H9 (cell line): ENCODE data around the gene ZNF677. TPM values are rescaled to one million over a fixed set of nuclear protein-coding genes. Genes with fewer than 3 reads are reported as not detected.
A peak's percentile ranks its signal among the peaks of the same experiment; 100 is the strongest.
"Not testable (repeated sequence)": the region's sequence is repeated elsewhere in the genome, so short reads cannot be mapped to it uniquely, and the experiment has no call there.

Experiments
- DNase-seq: peaks from one replicate; pipeline ENCODE4 v3.0.0-alpha.2; 2017
- H2AFZ ChIP-seq: one replicate; pipeline ENCODE4 v1.6.1; 2013; ENCODE audit warnings: mild to moderate bottlenecking, low read length, control low read depth, moderate library complexity
- H2AK5ac ChIP-seq: 2 replicates; pipeline ENCODE4 v1.6.1; 2013; ENCODE audit warnings: low read length, control low read depth, mixed read lengths; ENCODE audit not compliant: insufficient read length
- H2BK120ac ChIP-seq: one replicate; pipeline ENCODE4 v1.6.1; 2013; ENCODE audit warnings: low read depth, mild to moderate bottlenecking, low read length, control low read depth, inconsistent platforms; ENCODE audit not compliant: poor library complexity, severe bottlenecking
- H2BK12ac ChIP-seq: 2 replicates; pipeline ENCODE4 v1.6.1; 2013; ENCODE audit warnings: low read length, control low read depth, mixed read lengths, low read depth; ENCODE audit not compliant: insufficient read length
- H2BK15ac ChIP-seq: 2 replicates; pipeline ENCODE4 v1.6.1; 2013; ENCODE audit warnings: low read depth, low read length, control low read depth
- H2BK20ac ChIP-seq: one replicate; pipeline ENCODE4 v1.6.1; 2013; ENCODE audit warnings: low read depth, mild to moderate bottlenecking, low read length, control low read depth, inconsistent platforms; ENCODE audit not compliant: poor library complexity, severe bottlenecking
- H2BK5ac ChIP-seq: 2 replicates; pipeline ENCODE4 v1.6.1; 2013; ENCODE audit warnings: low read length, control low read depth, mixed read lengths; ENCODE audit not compliant: insufficient read length
- H3K14ac ChIP-seq: 2 replicates; pipeline ENCODE4 v1.6.1; 2013; ENCODE audit warnings: low read length, control low read depth; ENCODE audit not compliant: insufficient read depth
- H3K18ac ChIP-seq: 2 replicates; pipeline ENCODE4 v1.6.1; 2013; ENCODE audit warnings: low read depth, mild to moderate bottlenecking, mixed read lengths, low read length, control low read depth; ENCODE audit not compliant: insufficient read length
- H3K23ac ChIP-seq: 2 replicates; pipeline ENCODE4 v1.6.1; 2013; ENCODE audit warnings: low read length, control low read depth, mixed read lengths, low read depth; ENCODE audit not compliant: insufficient read length
- H3K23me2 ChIP-seq: 2 replicates; pipeline ENCODE4 v1.6.1; 2013; ENCODE audit warnings: low read depth, mild to moderate bottlenecking, mixed read lengths, low read length, control low read depth; ENCODE audit not compliant: insufficient read length, poor library complexity, severe bottlenecking
- H3K27ac ChIP-seq: 2 replicates; pipeline ENCODE4 v1.5.1; 2013; ENCODE audit warnings: low read length, control low read depth, mixed read lengths, low read depth; ENCODE audit not compliant: insufficient read length
- H3K27me3 ChIP-seq: 2 replicates; pipeline ENCODE4 v1.6.1; 2013; ENCODE audit warnings: low read length, control low read depth, inconsistent platforms; ENCODE audit not compliant: insufficient read depth
- H3K4ac ChIP-seq: 2 replicates; pipeline ENCODE4 v1.6.1; 2013; ENCODE audit warnings: low read depth, mild to moderate bottlenecking, control low read depth, inconsistent platforms, low read length, moderate library complexity
- H3K4me1 ChIP-seq: 2 replicates; pipeline ENCODE4 v1.6.1; 2013; ENCODE audit warnings: low read length, control low read depth, inconsistent platforms; ENCODE audit not compliant: insufficient read depth
- H3K4me2 ChIP-seq: 2 replicates; pipeline ENCODE4 v1.6.1; 2013; ENCODE audit warnings: low read length, control low read depth, mixed read lengths; ENCODE audit not compliant: insufficient read length, insufficient read depth
- H3K56ac ChIP-seq: 2 replicates; pipeline ENCODE4 v1.6.1; 2013; ENCODE audit warnings: low read depth, mild to moderate bottlenecking, mixed read lengths, low read length, control low read depth; ENCODE audit not compliant: insufficient read length
- H3K79me1 ChIP-seq: 2 replicates; pipeline ENCODE4 v1.6.1; 2013; ENCODE audit warnings: low read depth, mild to moderate bottlenecking, moderate library complexity, low read length, control low read depth, inconsistent platforms; ENCODE audit not compliant: insufficient read depth, poor library complexity, severe bottlenecking
- H3K79me2 ChIP-seq: 2 replicates; pipeline ENCODE4 v1.6.1; 2013; ENCODE audit warnings: low read length, control low read depth, inconsistent platforms; ENCODE audit not compliant: insufficient read depth
- H3K9ac ChIP-seq: 2 replicates; pipeline ENCODE4 v1.6.1; 2013; ENCODE audit warnings: low read length, control low read depth, mixed read lengths; ENCODE audit not compliant: insufficient read length; ENCODE audit errors: extremely low read depth
- H3K9me3 ChIP-seq: one replicate; pipeline ENCODE4 v1.6.1; 2013; ENCODE audit warnings: low read depth, low read length, inconsistent platforms; ENCODE audit not compliant: control insufficient read depth
- H3T11ph ChIP-seq: one replicate; pipeline ENCODE4 v1.6.1; 2013; ENCODE audit warnings: mild to moderate bottlenecking, low read length, control low read depth, inconsistent platforms
- H4K20me1 ChIP-seq: one replicate; pipeline ENCODE4 v1.6.1; 2013; ENCODE audit not compliant: control insufficient read depth, insufficient read length, insufficient read depth
- H4K5ac ChIP-seq: 2 replicates; pipeline ENCODE4 v1.6.1; 2013; ENCODE audit warnings: low read depth, mild to moderate bottlenecking, mixed read lengths, low read length, control low read depth; ENCODE audit not compliant: insufficient read length
- H4K8ac ChIP-seq: replicated peaks from 2 replicates; pipeline ENCODE4 v1.6.1; 2013; ENCODE audit warnings: low read length, control low read depth, mixed read lengths, low read depth; ENCODE audit not compliant: insufficient read length
- H4K91ac ChIP-seq: 2 replicates; pipeline ENCODE4 v1.6.1; 2013; ENCODE audit warnings: low read depth, mild to moderate bottlenecking, moderate library complexity, mixed read lengths, low read length, control low read depth; ENCODE audit not compliant: insufficient read length
- H3K27ac Mint-ChIP-seq, 3 experiments: 2 replicates in 2 of 3; 3 replicates in 1 of 3; pipeline ENCODE4 v1.8.0; 2020 to 2021; ENCODE audit warnings: mixed read lengths in 3 of 3, mild to moderate bottlenecking in 1 of 3, moderate library complexity in 1 of 3
- H3K27me3 Mint-ChIP-seq: 2 replicates; pipeline ENCODE4 v1.8.0; 2021; ENCODE audit warnings: low read depth, mild to moderate bottlenecking, moderate library complexity, mixed read lengths
- H3K36me3 Mint-ChIP-seq, 3 experiments: 2 replicates in 2 of 3; 3 replicates in 1 of 3; pipeline ENCODE4 v1.8.0; 2020 to 2021; ENCODE audit warnings: low read depth in 3 of 3, mixed read lengths in 3 of 3; ENCODE audit not compliant: insufficient read depth in 1 of 3
- H3K4me1 Mint-ChIP-seq, 2 experiments: 2 replicates each; pipeline ENCODE4 v1.8.0; 2020; ENCODE audit warnings: mixed read lengths in 2 of 2
- H3K4me3 Mint-ChIP-seq, 2 experiments: 2 replicates in 1 of 2; 3 replicates in 1 of 2; pipeline ENCODE4 v1.8.0; 2020 to 2021; ENCODE audit warnings: mild to moderate bottlenecking in 2 of 2, mixed read lengths in 2 of 2, moderate library complexity in 1 of 2
- H3K9me3 Mint-ChIP-seq, 2 experiments: 2 replicates in 1 of 2; 3 replicates in 1 of 2; pipeline ENCODE4 v1.8.0; 2020; ENCODE audit warnings: mild to moderate bottlenecking in 2 of 2, mixed read lengths in 2 of 2, moderate library complexity in 1 of 2
- CTCF ChIP-seq: fragments of 200-600 bp; sonication (generic); conservative IDR thresholded peaks from 3 replicates; pipeline ENCODE4 v1.8.0; 2021; ENCODE audit warnings: antibody characterized with exemption, mild to moderate bottlenecking
- WGBS: extraction: QIAGEN DNeasy Blood & Tissue Kit; methylation state at CpG from one replicate; pipeline ENCODE4 v1.1.7; 2013; ENCODE audit warnings: missing lambda C conversion rate, low lambda C conversion rate, mixed read lengths; ENCODE audit not compliant: insufficient read length; ENCODE audit errors: extremely low coverage; 5-methylcytosine and 5-hydroxymethylcytosine counted together
- total RNA-seq: library from RNA; stranded (reverse); gene quantifications from 2 replicates; pipeline ENCODE4 v1.2.1, GENCODE V29; 2021

Gene ZNF677
- total RNA-seq, 1 experiment from 2014 or later: 39.3 TPM

GRCh38 chr19:53189691-53190198 lies 64.9 kb downstream of the ZNF677 start:
- not testable (repeated sequence) for H4K8ac ChIP-seq, H3K27me3 ChIP-seq, H2BK5ac ChIP-seq, H3K4ac ChIP-seq, H3K56ac ChIP-seq, H3K79me2 ChIP-seq, H3K18ac ChIP-seq, H3T11ph ChIP-seq, H4K91ac ChIP-seq, H2BK120ac ChIP-seq, H2BK20ac ChIP-seq, H2AFZ ChIP-seq, H2BK15ac ChIP-seq, H3K23ac ChIP-seq, H3K4me1 ChIP-seq, H3K14ac ChIP-seq, H3K4me2 ChIP-seq, H3K79me1 ChIP-seq, H3K4me3 Mint-ChIP-seq, H3K27ac Mint-ChIP-seq, H2BK12ac ChIP-seq, H4K20me1 ChIP-seq, H2AK5ac ChIP-seq, H3K27ac ChIP-seq, H4K5ac ChIP-seq, H3K9ac ChIP-seq, H3K9me3 ChIP-seq
- Mint-ChIP-seq H3K4me1 (peaks cover 12 to 13% of the 10 kb centered on the region in 2 experiments), H3K9me3 (peaks cover 5 to 11% of the 10 kb centered on the region in 2 experiments), H3K27me3 (peaks cover 11% of the 10 kb centered on the region), H3K36me3 (peaks cover 16 to 26% (median 19%) of the 10 kb centered on the region in 3 experiments)
- peak; percentile 44; the same call in 2 of the 3 replicates for TF ChIP-seq CTCF
- no CpG with 5 or more reads among the region's 16 CpGs for WGBS
- DNase-seq: peak; percentile 32
- H3K23me2 ChIP-seq: peaks cover 14% of the 10 kb centered on the region

Other genes starting within 250 kb of the ZNF677 start
- not detected in 2 replicates for gene ERVV-1, start 241.0 kb downstream of the ZNF677 start, total RNA-seq
- not detected in 2 replicates for gene ERVV-2, start 210.1 kb downstream of the ZNF677 start, total RNA-seq
- 31.1 and 31.7 TPM in 2 replicates for gene ZNF160, start 151.5 kb downstream of the ZNF677 start, total RNA-seq
- 10.3 and 12.3 TPM in 2 replicates for gene ZNF415, start 122.0 kb downstream of the ZNF677 start, total RNA-seq
- 17.8 and 18.8 TPM in 2 replicates for gene ZNF347, start 95.8 kb downstream of the ZNF677 start, total RNA-seq
- gene ZNF665, start 61.5 kb downstream of the ZNF677 start, total RNA-seq: 3.7 and 3.8 TPM in 2 replicates
- not detected in 2 replicates for gene VN1R2, start 3.4 kb upstream of the ZNF677 start, total RNA-seq
- gene VN1R4, start 12.8 kb upstream of the ZNF677 start, total RNA-seq: not detected in 2 replicates
- 17.4 TPM in 2 replicates for gene ZNF845, start 78.9 kb upstream of the ZNF677 start, total RNA-seq
- 37.7 and 39.2 TPM in 2 replicates for gene ZNF525, start 110.8 kb upstream of the ZNF677 start, total RNA-seq
- 20.4 and 23.1 TPM in 2 replicates for gene ZNF765, start 140.3 kb upstream of the ZNF677 start, total RNA-seq
- 32.7 and 33.8 TPM in 2 replicates for gene ZNF761, start 177.1 kb upstream of the ZNF677 start, total RNA-seq
- gene ZNF813, start 212.9 kb upstream of the ZNF677 start, total RNA-seq: 17.3 TPM in 2 replicates